B cell (primary cell): ENCODE data around the gene TDRD15.

Experiments
- EZH2 ChIP-seq: IDR thresholded peaks from 2 replicates; pipeline ENCODE4 v1.6.1; 2012; ENCODE audit warnings: borderline replicate concordance, low read depth, mild to moderate bottlenecking, moderate library complexity, low read length; ENCODE audit not compliant: insufficient read depth, poor library complexity, severe bottlenecking
- TF ChIP-seq, protein P1 (sequence below): fragments of 200-600 bp; IDR thresholded peaks from one replicate; pipeline ENCODE4 v1.8.0; 2022; ENCODE audit warnings: antibody characterized with exemption, mild to moderate bottlenecking

DNA sequence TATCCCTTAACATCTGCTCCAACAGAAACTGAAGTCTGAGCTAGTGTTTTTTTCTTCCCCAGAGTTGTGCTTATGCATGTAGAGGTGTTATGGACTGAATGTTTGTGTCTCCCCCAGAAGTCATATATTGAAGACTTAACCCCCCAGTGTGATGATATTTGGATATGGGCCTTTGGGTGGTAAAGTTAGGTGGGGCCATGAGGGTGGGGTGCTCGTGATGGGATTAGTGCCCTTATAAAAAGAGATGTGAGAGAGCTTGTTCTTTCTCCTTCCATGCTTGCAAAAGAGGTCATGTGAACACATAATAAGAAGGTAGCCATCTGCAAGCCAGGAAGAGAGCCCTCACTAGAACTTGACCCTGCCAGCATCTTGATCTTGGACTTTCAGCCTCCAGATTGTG is 45.5 kb upstream of the TDRD15 start:
- TF ChIP-seq, protein P1, sequence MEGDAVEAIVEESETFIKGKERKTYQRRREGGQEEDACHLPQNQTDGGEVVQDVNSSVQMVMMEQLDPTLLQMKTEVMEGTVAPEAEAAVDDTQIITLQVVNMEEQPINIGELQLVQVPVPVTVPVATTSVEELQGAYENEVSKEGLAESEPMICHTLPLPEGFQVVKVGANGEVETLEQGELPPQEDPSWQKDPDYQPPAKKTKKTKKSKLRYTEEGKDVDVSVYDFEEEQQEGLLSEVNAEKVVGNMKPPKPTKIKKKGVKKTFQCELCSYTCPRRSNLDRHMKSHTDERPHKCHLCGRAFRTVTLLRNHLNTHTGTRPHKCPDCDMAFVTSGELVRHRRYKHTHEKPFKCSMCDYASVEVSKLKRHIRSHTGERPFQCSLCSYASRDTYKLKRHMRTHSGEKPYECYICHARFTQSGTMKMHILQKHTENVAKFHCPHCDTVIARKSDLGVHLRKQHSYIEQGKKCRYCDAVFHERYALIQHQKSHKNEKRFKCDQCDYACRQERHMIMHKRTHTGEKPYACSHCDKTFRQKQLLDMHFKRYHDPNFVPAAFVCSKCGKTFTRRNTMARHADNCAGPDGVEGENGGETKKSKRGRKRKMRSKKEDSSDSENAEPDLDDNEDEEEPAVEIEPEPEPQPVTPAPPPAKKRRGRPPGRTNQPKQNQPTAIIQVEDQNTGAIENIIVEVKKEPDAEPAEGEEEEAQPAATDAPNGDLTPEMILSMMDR: no peak
- no peak for TF ChIP-seq EZH2
